Naive thymus-derived CD4-positive, alpha-beta T cell (primary cell): ENCODE data around the gene PEX19. TPM values are rescaled to one million over a fixed set of nuclear protein-coding genes. Genes with fewer than 3 reads are reported as not detected.
A peak's percentile ranks its signal among the peaks of the same experiment; 100 is the strongest.

Experiments used
- ATAC-seq: fragments of 150-1000 bp; cut with Tn5 transposase; 2 replicates; pipeline ENCODE4 v1.10.0; 2021; ENCODE audit warnings: mild to moderate bottlenecking, moderate library complexity
- CTCF ChIA-PET: fragments of 350-600 bp; sonication (Branson Sonifier 250); formaldehyde crosslinking; loops from one replicate; lab custom pipeline; 2021; ENCODE audit warnings: antibody characterized with exemption; lab: Charles Lee
- POLR2A ChIA-PET: fragments of 350-600 bp; sonication (Branson Sonifier 250); formaldehyde crosslinking; loops from one replicate; lab custom pipeline; 2021; ENCODE audit warnings: antibody characterized with exemption, inconsistent platforms; lab: Charles Lee
- DNase-seq, 9 donors: peaks; one replicate each; pipeline versions ENCODE4 v3.0.0 to v3.0.0-alpha.2; 2020 to 2022; ENCODE audit warnings: mixed read lengths in 1 of 9
- H3K27ac ChIP-seq: one replicate; pipeline ENCODE4 v1.7.0; 2013; ENCODE audit warnings: mild to moderate bottlenecking, low read depth, low read length, moderate library complexity
- H3K27me3 ChIP-seq, 2 donors: one replicate each; pipeline ENCODE4 v1.7.0; 2013; ENCODE audit warnings: low read length in 2 of 2, mild to moderate bottlenecking in 2 of 2, moderate library complexity in 2 of 2; ENCODE audit not compliant: control insufficient read depth in 2 of 2, insufficient read depth in 2 of 2
- H3K36me3 ChIP-seq, 3 experiments: 1 replicate in 2 of 3; 2 replicates in 1 of 3; pipeline ENCODE4 v1.7.0; 2013; ENCODE audit warnings: low read length in 3 of 3, mild to moderate bottlenecking in 3 of 3, moderate library complexity in 1 of 3; ENCODE audit not compliant: insufficient read depth in 3 of 3, control insufficient read depth in 2 of 3
- H3K4me1 ChIP-seq, 2 donors: one replicate each; pipeline ENCODE4 v1.7.0; 2013; ENCODE audit warnings: low read length in 2 of 2, mild to moderate bottlenecking in 2 of 2, moderate library complexity in 1 of 2; ENCODE audit not compliant: control insufficient read depth in 2 of 2, insufficient read depth in 2 of 2
- H3K4me3 ChIP-seq: 2 replicates; pipeline ENCODE4 v1.7.0; 2013; ENCODE audit warnings: mild to moderate bottlenecking, low read length
- H3K9me3 ChIP-seq, 3 experiments: 1 replicate in 2 of 3; 2 replicates in 1 of 3; pipeline ENCODE4 v1.7.0; 2013; ENCODE audit warnings: low read length in 3 of 3; ENCODE audit not compliant: control insufficient read depth in 2 of 3
- H3K27ac Mint-ChIP-seq, 9 donors: one replicate each; pipeline ENCODE4 v1.8.0; 2020 to 2022; ENCODE audit warnings: mixed read lengths in 9 of 9, mild to moderate bottlenecking in 8 of 9, moderate library complexity in 5 of 9, inconsistent platforms in 2 of 9
- H3K27me3 Mint-ChIP-seq, 5 donors: one replicate each; pipeline ENCODE4 v1.8.0; 2021 to 2022; ENCODE audit warnings: mixed read lengths in 5 of 5, mild to moderate bottlenecking in 1 of 5
- H3K36me3 Mint-ChIP-seq, 5 donors: one replicate each; pipeline ENCODE4 v1.8.0; 2020 to 2022; ENCODE audit warnings: mixed read lengths in 5 of 5, mild to moderate bottlenecking in 3 of 5, inconsistent platforms in 1 of 5
- H3K4me1 Mint-ChIP-seq, 7 donors: one replicate each; pipeline ENCODE4 v1.8.0; 2020 to 2022; ENCODE audit warnings: mixed read lengths in 7 of 7, mild to moderate bottlenecking in 3 of 7, inconsistent platforms in 1 of 7
- H3K4me3 Mint-ChIP-seq, 10 donors: one replicate each; pipeline ENCODE4 v1.8.0; 2020 to 2022; ENCODE audit warnings: mild to moderate bottlenecking in 10 of 10, mixed read lengths in 10 of 10, moderate library complexity in 6 of 10, inconsistent platforms in 2 of 10
- H3K9me3 Mint-ChIP-seq, 11 donors: one replicate each; pipeline ENCODE4 v1.8.0; 2020 to 2022; ENCODE audit warnings: mixed read lengths in 11 of 11, mild to moderate bottlenecking in 4 of 11, inconsistent platforms in 1 of 11, moderate library complexity in 1 of 11
- intact Hi-C, 2 donors: fragments of 100-400 bp; cut with micrococcal nuclease; formaldehyde crosslinking; loops; one replicate each; pipeline ENCODE4 v1.15.1; 2023
- polyA plus RNA-seq, 2 donors: library from polyadenylated mRNA; unstranded; fragments of 300-500 nt; fragmentation: Illumina TruSeq; gene quantifications; one replicate each; pipeline ENCODE4 v1.2.3, GENCODE V29; 2021
- total RNA-seq, 6 experiments: library from RNA in 5 of 6; stranded (reverse) in 5 of 6; gene quantifications; 1 replicate in 5 of 6; 2 replicates in 1 of 6; pipeline ENCODE4 v1.2.3 and lab custom pipeline; 2021 to 2026

The PEX19 gene
- total RNA-seq (10 to 100 TPM; 37.9 to 66.1 (median 49.2) TPM), polyA plus RNA-seq (10 to 100 TPM; 55.6 to 56.4 TPM), total RNA-seq (lab: John Stamatoyannopoulos, UW) (35.7 reads per million, percentile 64 among the genes with 10 or more reads in this experiment)

GRCh38 chr1:160284782-160285344, at the start of gene PEX19:
Gene PEX19, minus strand, starts transcription at chr1:160285133. Its CDS starts 9 bp downstream, at chr1:160285124.
- Mint-ChIP-seq H3K27ac (peak within 1 kb of the TSS; percentile 93 to 99 (median 94)), H3K4me1 (peaks cover 16 to 41% (median 31%) of the 10 kb centered on the region in 7 donors), H3K27me3 (no peaks in the 10 kb centered on the region), H3K4me3 (peak within 1 kb of the TSS; percentile 95 to 100 (median 98)), H3K36me3 (peaks cover 4 to 30% (median 12%) of the 10 kb centered on the region in 5 donors), H3K9me3 (peaks cover 0 to 5% (median 0%) of the 10 kb centered on the region in 11 donors)
- H3K9me3 ChIP-seq, result no peaks in the 10 kb centered on the region
- DNase-seq (peak; percentile 85 to 95 (median 92)), ATAC-seq (peak; percentile 100)
- peak within 1 kb of the TSS; percentile 89 for H3K27ac ChIP-seq
- peak within 1 kb of the TSS; percentile 95 for H3K4me3 ChIP-seq
- intact Hi-C loops, result loop anchor here (1.0 to 5.0 kb wide), 4 partner anchors 23 to 186 kb away; partner anchors contain the start of genes COPA (in 2 of the 2), DCAF8 (in 2 of the 2), NCSTN (in 2 of the 2) and PEA15 (in 1 of the 2)
- H3K27me3 ChIP-seq, result no peaks in the 10 kb centered on the region
- H3K36me3 ChIP-seq, result peaks cover 13 to 50% (median 21%) of the 10 kb centered on the region in 3 experiments
- H3K4me1 ChIP-seq, result peaks cover 11 to 16% of the 10 kb centered on the region in 2 donors
- POLR2A ChIA-PET, result interaction anchor here (0.7 to 6.7 kb wide), 14 partner anchors 10 to 1482 kb away, joined by 3 to 99 read pairs (median 4); partner anchors contain the start of genes DCAF8 and IGSF8
- CTCF ChIA-PET, result interaction anchor here (0.7 to 1.5 kb wide), 2 partner anchors 184 to 293 kb away, joined by 4 to 5 read pairs; no protein-coding TSS in a partner anchor

GRCh38 chr1:160332516-160332915, 47.6 kb upstream of the PEX19 start:
- Histone ChIP-seq H3K4me1 (no peaks in the 10 kb centered on the region), H3K9me3 (no peaks in the 10 kb centered on the region), H3K27ac (no peak overlapping the region), H3K4me3 (no peak overlapping the region), H3K27me3 (no peaks in the 10 kb centered on the region), H3K36me3 (peaks cover 18 to 80% (median 32%) of the 10 kb centered on the region in 3 experiments)
- Mint-ChIP-seq H3K36me3 (peaks cover 10 to 42% (median 22%) of the 10 kb centered on the region in 5 donors), H3K4me1 (peaks cover 0 to 10% (median 5%) of the 10 kb centered on the region in 7 donors), H3K27ac (no peak overlapping the region), H3K27me3 (no peaks in the 10 kb centered on the region), H3K4me3 (no peak overlapping the region), H3K9me3 (no peaks in the 10 kb centered on the region)
- intact Hi-C loops, result no loop called here
- CTCF ChIA-PET, result interaction anchor here (0.7 to 1.1 kb wide), 3 partner anchors 41 to 333 kb away, joined by 3 to 10 read pairs (median 4); no protein-coding TSS in a partner anchor
- POLR2A ChIA-PET, result interaction anchor here (0.6 kb wide), 1 partner anchor 318 kb away, joined by 3 read pairs; no protein-coding TSS in a partner anchor
- no peak for DNase-seq
- no peak for ATAC-seq

- H3K9me3 Mint-ChIP-seq, result no peaks in the 10 kb centered on the region
- H3K4me3 Mint-ChIP-seq, result no peak overlapping the region
- Histone ChIP-seq H3K27ac (no peak overlapping the region), H3K9me3 (no peaks in the 10 kb centered on the region), H3K4me3 (no peak overlapping the region), H3K4me1 (no peaks in the 10 kb centered on the region), H3K27me3 (no peaks in the 10 kb centered on the region), H3K36me3 (peaks cover 30 to 96% (median 45%) of the 10 kb centered on the region in 3 experiments)
- POLR2A ChIA-PET, result no interaction called here
- peaks cover 0 to 10% (median 5%) of the 10 kb centered on the region in 7 donors for H3K4me1 Mint-ChIP-seq
- no peaks in the 10 kb centered on the region for H3K27me3 Mint-ChIP-seq
- H3K36me3 Mint-ChIP-seq, result peaks cover 15 to 56% (median 23%) of the 10 kb centered on the region in 5 donors
- DNase-seq, result no peak
- ATAC-seq, result no peak
- H3K27ac Mint-ChIP-seq, result peak overlapping the region in 4 of 9 donors; percentile 6 to 74 (median 34)
- CTCF ChIA-PET, result no interaction called here
- intact Hi-C loops, result no loop called here
Measured at GRCh38 chr1:160330119-160330518, 45.2 kb upstream of the PEX19 start.

GRCh38 chr1:160328184-160328583, 43.3 kb upstream of the PEX19 start:
- ATAC-seq (no peak), DNase-seq (no peak)
- H3K36me3 Mint-ChIP-seq, result peaks cover 16 to 52% (median 28%) of the 10 kb centered on the region in 5 donors
- Histone ChIP-seq H3K4me1 (no peaks in the 10 kb centered on the region), H3K4me3 (no peak overlapping the region), H3K36me3 (peaks cover 27 to 95% (median 49%) of the 10 kb centered on the region in 3 experiments), H3K9me3 (no peaks in the 10 kb centered on the region), H3K27me3 (no peaks in the 10 kb centered on the region), H3K27ac (no peak overlapping the region)
- POLR2A ChIA-PET, result interaction anchor here (0.5 kb wide), 1 partner anchor 176 kb away, joined by 3 read pairs; no protein-coding TSS in a partner anchor
- no peaks in the 10 kb centered on the region for H3K9me3 Mint-ChIP-seq
- no peak overlapping the region for H3K4me3 Mint-ChIP-seq
- peaks cover 0 to 10% (median 5%) of the 10 kb centered on the region in 7 donors for H3K4me1 Mint-ChIP-seq
- no peaks in the 10 kb centered on the region for H3K27me3 Mint-ChIP-seq
- intact Hi-C loops, result no loop called here
- H3K27ac Mint-ChIP-seq, result peak overlapping the region in 2 of 9 donors; percentile 26 to 36
- CTCF ChIA-PET, result interaction anchor here (1.2 kb wide), 1 partner anchor 27 kb away, joined by 3 read pairs; no protein-coding TSS in a partner anchor

- Histone ChIP-seq H3K4me1 (no peaks in the 10 kb centered on the region), H3K36me3 (peaks cover 23 to 89% (median 45%) of the 10 kb centered on the region in 3 experiments), H3K4me3 (no peak overlapping the region), H3K27me3 (no peaks in the 10 kb centered on the region), H3K9me3 (no peaks in the 10 kb centered on the region), H3K27ac (no peak overlapping the region)
- ChIA-PET POLR2A (no interaction called here), CTCF (no interaction called here)
- no peak for ATAC-seq
- no peak overlapping the region for H3K4me3 Mint-ChIP-seq
- H3K4me1 Mint-ChIP-seq, result peaks cover 3 to 17% (median 11%) of the 10 kb centered on the region in 7 donors
- H3K9me3 Mint-ChIP-seq, result no peaks in the 10 kb centered on the region
- intact Hi-C loops, result no loop called here
- H3K36me3 Mint-ChIP-seq, result peaks cover 16 to 56% (median 41%) of the 10 kb centered on the region in 5 donors
- H3K27ac Mint-ChIP-seq, result no peak overlapping the region
- no peak for DNase-seq
- H3K27me3 Mint-ChIP-seq, result no peaks in the 10 kb centered on the region
Measured at GRCh38 chr1:160326418-160326817, 41.5 kb upstream of the PEX19 start.

- Histone ChIP-seq H3K4me3 (no peak overlapping the region), H3K9me3 (no peaks in the 10 kb centered on the region), H3K27ac (no peak overlapping the region), H3K27me3 (no peaks in the 10 kb centered on the region), H3K4me1 (no peaks in the 10 kb centered on the region), H3K36me3 (peaks cover 23 to 83% (median 43%) of the 10 kb centered on the region in 3 experiments)
- ATAC-seq, result no peak
- Mint-ChIP-seq H3K4me3 (no peak overlapping the region), H3K36me3 (peaks cover 12 to 56% (median 49%) of the 10 kb centered on the region in 5 donors), H3K4me1 (peaks cover 3 to 22% (median 17%) of the 10 kb centered on the region in 7 donors), H3K9me3 (no peaks in the 10 kb centered on the region), H3K27me3 (no peaks in the 10 kb centered on the region), H3K27ac (peak overlapping the region in 3 of 9 donors; percentile 12 to 41 (median 18))
- ChIA-PET POLR2A (interaction anchor here (1.1 kb wide), 1 partner anchor 16 kb away, joined by 3 read pairs; no protein-coding TSS in a partner anchor), CTCF (no interaction called here)
- intact Hi-C loops, result no loop called here
- DNase-seq, result no peak
Measured at GRCh38 chr1:160325252-160325651, 40.3 kb upstream of the PEX19 start.
